K562 (cell line): ENCODE results near the gene DIPK1B. TPM values are rescaled to one million over a fixed set of nuclear protein-coding genes. Genes with fewer than 3 reads are reported as not detected.

Experiments used
- CEBPG ChIP-seq, 3 experiments: fragments of 200-800 bp in 1 of 3; sonication (Bioruptor generic) in 1 of 3; sonication (generic) in 1 of 3; formaldehyde crosslinking in 1 of 3; IDR thresholded peaks in 2 of 3; conservative IDR thresholded peaks in 1 of 3; 2 replicates each; pipeline versions ENCODE4 v1.6.1 to v1.8.0; 2016 to 2022; ENCODE audit warnings: missing compliant biosample characterization in 2 of 3, missing genetic modification characterization in 2 of 3, mild to moderate bottlenecking in 1 of 3, missing genetic modification reagents in 1 of 3
- EZH2 ChIP-seq: IDR thresholded peaks from 2 replicates; pipeline ENCODE4 v1.6.1; 2012; ENCODE audit warnings: low read depth, mild to moderate bottlenecking, inconsistent platforms, low read length, borderline replicate concordance
- HEY1 ChIP-seq: fragments of 250-450 bp; sonication (Bioruptor Pico); IDR thresholded peaks from 2 replicates; pipeline ENCODE4 v1.5.0; 2020; ENCODE audit warnings: mild to moderate bottlenecking, moderate library complexity, borderline replicate concordance
- HNRNPL ChIP-seq: fragments of 200-400 bp; formaldehyde crosslinking; IDR thresholded peaks from 2 replicates; pipeline ENCODE4 v1.6.1; 2017; ENCODE audit warnings: low read depth, mild to moderate bottlenecking, low read length
- KLF16 ChIP-seq: IDR thresholded peaks from 2 replicates; pipeline ENCODE4 v1.6.1; 2016; ENCODE audit warnings: antibody characterized with exemption
- MCM2 ChIP-seq: fragments of 450-650 bp; IDR thresholded peaks from 2 replicates; pipeline ENCODE4 v1.6.1; 2017; ENCODE audit warnings: low read depth, mild to moderate bottlenecking
- TCF7L2 ChIP-seq: fragments of 150-350 bp; IDR thresholded peaks from 2 replicates; pipeline ENCODE4 v1.6.1; 2016; ENCODE audit warnings: low read depth, mild to moderate bottlenecking, low read length, moderate library complexity
- YY1 ChIP-seq, 3 experiments: IDR thresholded peaks; 2 replicates each; pipeline ENCODE4 v1.6.1; 2011; ENCODE audit warnings: low read length in 2 of 3, mild to moderate bottlenecking in 2 of 3, moderate library complexity in 2 of 3, borderline replicate concordance in 1 of 3, control low read depth in 1 of 3, low read depth in 1 of 3; ENCODE audit not compliant: insufficient read depth in 3 of 3, insufficient replicate concordance in 2 of 3, control insufficient read depth in 1 of 3, insufficient read length in 1 of 3; ENCODE audit errors: extremely low read depth in 1 of 3
- ZBTB40 ChIP-seq, 2 experiments: fragments of 450-650 bp in 1 of 2; sonication (generic) in 1 of 2; formaldehyde crosslinking in 1 of 2; IDR thresholded peaks; 2 replicates each; pipeline versions ENCODE4 v1.7.1 to v1.9.0; 2016 to 2022; ENCODE audit warnings: inconsistent platforms in 1 of 2, mild to moderate bottlenecking in 1 of 2, missing genetic modification reagents in 1 of 2
- ZNF124 ChIP-seq: sonication (generic); formaldehyde crosslinking; IDR thresholded peaks from 2 replicates; pipeline ENCODE4 v1.8.1; 2022; ENCODE audit warnings: missing genetic modification reagents
- ZNF316 ChIP-seq: fragments of 450-650 bp; IDR thresholded peaks from 2 replicates; pipeline ENCODE4 v1.6.1; 2016
- polyA plus RNA-seq, 8 experiments: library from polyadenylated mRNA; depleted of rRNA in 4 of 8; stranded (reverse) in 5 of 8; unstranded in 3 of 8; fragments of >200 nt; fragmentation: Nextera tagmentation in 2 of 8; fragmentation: Illumina TruSeq in 1 of 8; extraction: Ambion mirVana in 2 of 8; extraction: Trizol in 1 of 8; gene quantifications; 2 replicates each; pipeline versions ENCODE4 v1.2.1 to v1.2.3, GENCODE V29; 2011 to 2014; ENCODE audit warnings: inconsistent platforms in 1 of 8, missing spikeins in 1 of 8
- total RNA-seq, 7 experiments: library from RNA; depleted of rRNA in 6 of 7; stranded (reverse); fragments of >200 nt in 6 of 7; fragmentation: Illumina TruSeq in 2 of 7; extraction: Trizol in 2 of 7; gene quantifications; 2 replicates each; pipeline versions ENCODE4 v1.2.1 to v1.2.3, GENCODE V29; 2011 to 2021; ENCODE audit warnings: low replicate concordance in 1 of 7

Gene DIPK1B
- total and polyA plus RNA-seq, 9 of the 15 experiments (the other 6 are each of a cell fraction or from before 2014, with no cell fraction given), result 0.08 to 22.3 (median 5.9) TPM

GRCh38 chr9:136686794-136687711, 25.3 kb upstream of the DIPK1B start, which contains the start of gene AGPAT2 (continued):
- TF ChIP-seq CEBPG (CRISPR knock-in tag; IDR thresholded peaks at IDR 0.05) (no peak), CEBPG (tag; conservative IDR thresholded peaks at IDR 0.05 in 1 of 2, IDR thresholded peaks at IDR 0.05 in 1 of 2) (0 out of 4 replicates have a peak, but pooled peaks of 1 of the 2 experiments have one; percentile 21), ZNF316 (no peak), YY1 (IDR thresholded peaks at IDR 0.05; ENCODE audit: borderline replicate concordance in 1 of 3, control insufficient read depth in 1 of 3, extremely low read depth in 1 of 3, insufficient read depth in 3 of 3, insufficient read length in 1 of 3, insufficient replicate concordance in 2 of 3, low read depth in 1 of 3, low read length in 2 of 3) (peak in 1 of 3 experiments; percentile 46), ZBTB40 (IDR thresholded peaks at IDR 0.05) (peak; percentile 81), ZBTB40 (CRISPR knock-in tag; IDR thresholded peaks at IDR 0.05) (no peak), ZNF124 (0 out of 2 replicates have a peak, but pooled peaks have one; percentile 60), HEY1 (no peak), HNRNPL (peak; percentile 37), TCF7L2 (no peak), EZH2 (no peak), MCM2 (no peak), KLF16 (no peak)
